NB4 (cell line): ENCODE measurements around the gene NFIB.

Experiments used
- TF ChIP-seq, protein P1 (sequence below): IDR thresholded peaks from one replicate; pipeline ENCODE4 v1.5.1; 2012; ENCODE audit warnings: low read depth, low read length
- TF ChIP-seq, protein P2 (sequence below): IDR thresholded peaks from 2 replicates; pipeline ENCODE4 v1.6.1; 2011; ENCODE audit warnings: low read depth, low read length

DNA sequence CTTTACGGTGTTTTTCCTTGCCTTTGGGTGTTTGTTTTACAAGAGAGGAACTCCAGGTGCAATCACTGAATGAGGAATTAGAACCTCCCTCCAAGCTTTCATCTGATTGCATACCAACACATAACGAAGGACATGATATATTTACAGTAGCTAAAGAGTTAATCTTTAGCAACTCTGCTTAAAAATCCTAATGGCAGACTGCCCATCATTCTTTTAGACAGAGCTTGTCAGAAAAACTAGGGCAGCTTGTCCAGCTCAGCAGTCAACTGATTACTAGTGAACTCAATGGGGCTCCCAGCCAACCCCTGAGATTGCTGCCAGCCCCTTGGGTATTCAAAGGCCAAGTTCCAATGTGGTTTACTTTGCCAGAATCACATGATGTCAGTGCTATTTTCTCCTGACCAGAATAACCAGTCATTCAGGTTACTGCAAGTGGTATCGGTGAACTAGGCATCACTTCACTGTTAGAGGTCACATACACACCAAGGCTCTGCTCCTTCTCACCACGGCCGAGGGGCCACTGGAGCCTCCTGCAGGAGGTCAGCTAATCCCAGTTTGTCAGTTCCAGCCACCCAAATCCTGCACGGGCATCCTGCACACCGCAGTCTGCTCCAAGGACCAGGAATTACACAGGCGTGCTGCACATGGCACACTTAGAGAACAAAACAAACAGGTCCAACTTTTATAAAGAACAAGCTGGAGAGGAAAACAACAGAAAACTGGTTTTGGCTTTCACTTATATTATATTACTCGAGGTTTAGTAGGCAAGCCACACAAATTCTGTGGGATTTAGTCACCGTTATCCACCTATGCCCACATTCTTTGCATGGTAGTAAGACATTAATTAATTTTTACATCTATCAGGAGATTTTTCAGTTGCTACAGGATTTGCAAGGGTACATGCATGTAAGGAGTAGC, 62.5 kb downstream of the NFIB start:
- TF ChIP-seq, protein P1, sequence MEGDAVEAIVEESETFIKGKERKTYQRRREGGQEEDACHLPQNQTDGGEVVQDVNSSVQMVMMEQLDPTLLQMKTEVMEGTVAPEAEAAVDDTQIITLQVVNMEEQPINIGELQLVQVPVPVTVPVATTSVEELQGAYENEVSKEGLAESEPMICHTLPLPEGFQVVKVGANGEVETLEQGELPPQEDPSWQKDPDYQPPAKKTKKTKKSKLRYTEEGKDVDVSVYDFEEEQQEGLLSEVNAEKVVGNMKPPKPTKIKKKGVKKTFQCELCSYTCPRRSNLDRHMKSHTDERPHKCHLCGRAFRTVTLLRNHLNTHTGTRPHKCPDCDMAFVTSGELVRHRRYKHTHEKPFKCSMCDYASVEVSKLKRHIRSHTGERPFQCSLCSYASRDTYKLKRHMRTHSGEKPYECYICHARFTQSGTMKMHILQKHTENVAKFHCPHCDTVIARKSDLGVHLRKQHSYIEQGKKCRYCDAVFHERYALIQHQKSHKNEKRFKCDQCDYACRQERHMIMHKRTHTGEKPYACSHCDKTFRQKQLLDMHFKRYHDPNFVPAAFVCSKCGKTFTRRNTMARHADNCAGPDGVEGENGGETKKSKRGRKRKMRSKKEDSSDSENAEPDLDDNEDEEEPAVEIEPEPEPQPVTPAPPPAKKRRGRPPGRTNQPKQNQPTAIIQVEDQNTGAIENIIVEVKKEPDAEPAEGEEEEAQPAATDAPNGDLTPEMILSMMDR, result no peak
- TF ChIP-seq, protein P2, sequence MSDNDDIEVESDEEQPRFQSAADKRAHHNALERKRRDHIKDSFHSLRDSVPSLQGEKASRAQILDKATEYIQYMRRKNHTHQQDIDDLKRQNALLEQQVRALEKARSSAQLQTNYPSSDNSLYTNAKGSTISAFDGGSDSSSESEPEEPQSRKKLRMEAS, result no peak
